K562 (cell line): ENCODE results near the gene COA7. TPM values are rescaled to one million over a fixed set of nuclear protein-coding genes. Genes with fewer than 3 reads are reported as not detected.
A peak's percentile ranks its signal among the peaks of the same experiment; 100 is the strongest.

Experiments used
- ATAC-seq: fragments of 200-7000 bp; cut with Tn5 transposase; 3 replicates; pipeline ENCODE4 v1.9.1; 2020; ENCODE audit warnings: moderate library complexity
- BruUV-seq: library from RNA; stranded (reverse); fragments of 400-500 nt; replicated peaks from 2 replicates; lab custom pipeline; 2021; lab: Mats Ljungman, UMichigan
- CTCF ChIA-PET: fragments of 300-600 bp; formaldehyde crosslinking; extraction: SDS; loops from one replicate; lab custom pipeline; 2021; ENCODE audit warnings: low intra/inter-chr PET ratio; lab: Yijun Ruan, JAX
- POLR2A ChIA-PET: fragments of 300-600, 350-650 bp; sonication (Branson Sonifier 250); formaldehyde crosslinking; extraction: SDS; loops from one replicate; lab custom pipeline; 2021; ENCODE audit warnings: antibody characterized with exemption, inconsistent platforms; lab: Yijun Ruan, JAX
- DNase-seq, 4 experiments: peaks; one replicate each; pipeline versions ENCODE4 v3.0.0 to v3.0.0-alpha.2; 2011 to 2018; ENCODE audit warnings: low spot score in 3 of 4, mixed read lengths in 3 of 4; ENCODE audit errors: extremely low read depth in 1 of 4
- FAIRE-seq: peaks from 2 replicates; lab custom pipeline; 2011; peaks lifted over from hg19 to GRCh38; lab: Jason Lieb, UNC
- H2AFZ ChIP-seq: 2 replicates; pipeline ENCODE4 v1.6.0; 2011; ENCODE audit warnings: low read depth, low read length, control low read depth, inconsistent platforms
- H3K27ac ChIP-seq: fragments of 200-600 bp; 3 replicates; pipeline ENCODE4 v1.8.0; 2011; ENCODE audit warnings: low read depth, mild to moderate bottlenecking, control low read depth, inconsistent platforms, low read length, moderate library complexity, mixed read lengths; ENCODE audit errors: extremely low read depth
- H3K27me3 ChIP-seq, 2 experiments: fragments of 300-600 bp in 1 of 2; 2 replicates in 1 of 2; 3 replicates in 1 of 2; pipeline versions ENCODE4 v1.6.0 to v1.8.0; 2011; ENCODE audit warnings: inconsistent platforms in 2 of 2, low read length in 2 of 2, mild to moderate bottlenecking in 1 of 2, mixed read lengths in 1 of 2, moderate library complexity in 1 of 2; ENCODE audit not compliant: control insufficient read depth in 2 of 2, insufficient read depth in 2 of 2
- H3K36me3 ChIP-seq: fragments of 300-600 bp; 3 replicates; pipeline ENCODE4 v1.8.0; 2011; ENCODE audit warnings: mild to moderate bottlenecking, low read length, inconsistent platforms; ENCODE audit not compliant: control insufficient read depth, insufficient read depth
- H3K4me1 ChIP-seq, 2 experiments: fragments of 200-600 bp in 1 of 2; replicated peaks in 1 of 2; 2 replicates in 1 of 2; 3 replicates in 1 of 2; pipeline versions ENCODE4 v1.5.1 to v1.8.0; 2011; ENCODE audit warnings: inconsistent platforms in 2 of 2, low read length in 2 of 2, mild to moderate bottlenecking in 1 of 2, mixed read lengths in 1 of 2, moderate library complexity in 1 of 2; ENCODE audit not compliant: control insufficient read depth in 2 of 2, insufficient read depth in 2 of 2
- H3K4me2 ChIP-seq: 2 replicates; pipeline ENCODE4 v1.6.1; 2011; ENCODE audit warnings: low read length, control low read depth, inconsistent platforms, mixed read lengths; ENCODE audit not compliant: insufficient read depth
- H3K4me3 ChIP-seq: fragments of 200-600 bp; sonication (generic), shearing (Covaris generic); 2 replicates; pipeline ENCODE4 v1.5.1; 2016; ENCODE audit warnings: control low read depth, inconsistent platforms
- H3K79me2 ChIP-seq: fragments of 200-600 bp; 3 replicates; pipeline ENCODE4 v1.8.0; 2011; ENCODE audit warnings: low read length, inconsistent platforms; ENCODE audit not compliant: control insufficient read depth, insufficient read depth
- H3K9ac ChIP-seq, 2 experiments: 2 replicates each; pipeline versions ENCODE4 v1.6.0 to v1.6.1; 2011; ENCODE audit warnings: low read depth in 2 of 2, low read length in 2 of 2, control low read depth in 1 of 2, inconsistent platforms in 1 of 2, mild to moderate bottlenecking in 1 of 2, mixed read lengths in 1 of 2; ENCODE audit not compliant: insufficient read depth in 1 of 2
- H3K9me1 ChIP-seq: one replicate; pipeline ENCODE4 v1.6.0; 2011; ENCODE audit warnings: inconsistent platforms, mild to moderate bottlenecking, low read length, moderate library complexity; ENCODE audit not compliant: control insufficient read depth, insufficient read depth
- H3K9me3 ChIP-seq: replicated peaks from 2 replicates; pipeline ENCODE4 v1.5.1; 2011; ENCODE audit warnings: low read depth, low read length, inconsistent platforms; ENCODE audit not compliant: control insufficient read depth, insufficient read depth
- H4K20me1 ChIP-seq: replicated peaks from 2 replicates; pipeline ENCODE4 v1.6.1; 2011; ENCODE audit warnings: low read length, inconsistent platforms, mixed read lengths; ENCODE audit not compliant: control insufficient read depth, insufficient read depth
- ATF2 ChIP-seq: sonication (generic); formaldehyde crosslinking; IDR thresholded peaks from 2 replicates; pipeline ENCODE4 v1.8.1; 2022; ENCODE audit warnings: missing genetic modification reagents
- CCAR2 ChIP-seq: fragments of 200-400 bp; formaldehyde crosslinking; IDR thresholded peaks from 2 replicates; pipeline ENCODE4 v1.6.1; 2017; ENCODE audit warnings: mild to moderate bottlenecking, low read depth, low read length
- CEBPB ChIP-seq: fragments of 450-650 bp; IDR thresholded peaks from 2 replicates; pipeline ENCODE4 v1.6.1; 2016; ENCODE audit warnings: missing genetic modification characterization, missing compliant biosample characterization
- DPF2 ChIP-seq: fragments of 450-650 bp; IDR thresholded peaks from 2 replicates; pipeline ENCODE4 v1.6.1; 2016
- E2F6 ChIP-seq, 2 experiments: IDR thresholded peaks; 2 replicates each; pipeline ENCODE4 v1.6.1; 2011; ENCODE audit warnings: borderline replicate concordance in 1 of 2, control low read depth in 1 of 2, low read depth in 1 of 2, low read length in 1 of 2, mild to moderate bottlenecking in 1 of 2, mixed read lengths in 1 of 2, moderate library complexity in 1 of 2; ENCODE audit not compliant: insufficient read depth in 1 of 2, insufficient read length in 1 of 2, poor library complexity in 1 of 2, severe bottlenecking in 1 of 2; ENCODE audit errors: extremely low read depth in 1 of 2
- HDAC8 ChIP-seq: fragments of 450-650 bp; IDR thresholded peaks from 2 replicates; pipeline ENCODE4 v1.6.1; 2016; ENCODE audit warnings: mild to moderate bottlenecking, missing genetic modification characterization, moderate library complexity, missing compliant biosample characterization
- HES1 ChIP-seq: fragments of 450-650 bp; IDR thresholded peaks from 2 replicates; pipeline ENCODE4 v1.6.1; 2016; ENCODE audit warnings: low read depth, mild to moderate bottlenecking, moderate library complexity
- MCM7 ChIP-seq, 2 experiments: fragments of 450-650 bp; IDR thresholded peaks; 2 replicates each; pipeline ENCODE4 v1.6.1; 2016 to 2018
- PHB ChIP-seq: fragments of 250-450 bp; sonication (Bioruptor Pico); IDR thresholded peaks from 2 replicates; pipeline ENCODE4 v1.5.0; 2021
- RBM25 ChIP-seq: fragments of 200-400 bp; formaldehyde crosslinking; IDR thresholded peaks from 2 replicates; pipeline ENCODE4 v1.6.1; 2018; ENCODE audit warnings: low read length, low read depth, moderate library complexity; ENCODE audit not compliant: severe bottlenecking
- TCF3 ChIP-seq: sonication (generic); formaldehyde crosslinking; IDR thresholded peaks from 2 replicates; pipeline ENCODE4 v1.4.0; 2020; ENCODE audit warnings: mild to moderate bottlenecking, missing genetic modification reagents
- TEAD4 ChIP-seq, 2 experiments: sonication (generic) in 1 of 2; formaldehyde crosslinking in 1 of 2; IDR thresholded peaks; 2 replicates each; pipeline versions ENCODE4 v1.6.1 to v1.8.0; 2012 to 2022; ENCODE audit warnings: borderline replicate concordance in 1 of 2, inconsistent platforms in 1 of 2, low read length in 1 of 2, mild to moderate bottlenecking in 1 of 2, missing genetic modification reagents in 1 of 2
- TRIM24 ChIP-seq, 2 experiments: fragments of 450-650 bp; IDR thresholded peaks; 2 replicates each; pipeline ENCODE4 v1.6.1; 2016
- ZMIZ1 ChIP-seq, 2 experiments: fragments of 150-350 bp in 1 of 2; IDR thresholded peaks; 2 replicates each; pipeline ENCODE4 v1.6.1; 2012 to 2016; ENCODE audit warnings: low read depth in 2 of 2, low read length in 2 of 2, mild to moderate bottlenecking in 1 of 2, moderate library complexity in 1 of 2
- WGBS: fragments of 100-300 bp; shearing (Covaris generic); methylation state at CpG from one replicate; pipeline ENCODE4 v1.1.6; 2016; ENCODE audit warnings: low coverage, mixed read lengths; ENCODE audit not compliant: insufficient coverage; ENCODE audit errors: missing lambda C conversion rate; 5-methylcytosine and 5-hydroxymethylcytosine counted together
- in situ Hi-C: fragments of 300-500 bp; cut with MboI; formaldehyde crosslinking; loops from 4 replicates; pipeline ENCODE4 v1.15.0; 2018; ENCODE audit warnings: inconsistent platforms, mixed read lengths
- intact Hi-C: fragments of 100-400 bp; cut with micrococcal nuclease; formaldehyde crosslinking; loops from 2 replicates; pipeline ENCODE4 v1.14.2; 2022
- polyA plus RNA-seq, 8 experiments: library from polyadenylated mRNA; depleted of rRNA in 4 of 8; stranded (reverse) in 5 of 8; unstranded in 3 of 8; fragments of >200 nt; fragmentation: Nextera tagmentation in 2 of 8; fragmentation: Illumina TruSeq in 1 of 8; extraction: Ambion mirVana in 2 of 8; extraction: Trizol in 1 of 8; gene quantifications; 2 replicates each; pipeline versions ENCODE4 v1.2.1 to v1.2.3, GENCODE V29; 2011 to 2014; ENCODE audit warnings: inconsistent platforms in 1 of 8, missing spikeins in 1 of 8
- total RNA-seq, 7 experiments: library from RNA; depleted of rRNA in 6 of 7; stranded (reverse); fragments of >200 nt in 6 of 7; fragmentation: Illumina TruSeq in 2 of 7; extraction: Trizol in 2 of 7; gene quantifications; 2 replicates each; pipeline versions ENCODE4 v1.2.1 to v1.2.3, GENCODE V29; 2011 to 2021; ENCODE audit warnings: low replicate concordance in 1 of 7

The COA7 gene
- total and polyA plus RNA-seq, 9 of the 15 experiments (the other 6 are each of a cell fraction or from before 2014, with no cell fraction given), result 19.4 to 82.8 (median 51.0) TPM

- in situ Hi-C loops, result loop anchor here (25.0 kb wide), 1 partner anchor 540 kb away; the partner anchor contains the start of gene ZFYVE9
- ChIA-PET CTCF (no interaction called here), POLR2A (interaction anchor here (0.6 to 1.2 kb wide), 3 partner anchors 10 to 263 kb away, joined by 3 to 4 read pairs (median 3); no protein-coding TSS in a partner anchor)
- TF ChIP-seq E2F6 (IDR thresholded peaks at IDR 0.05; ENCODE audit: borderline replicate concordance in 1 of 2, extremely low read depth in 1 of 2, insufficient read depth in 1 of 2, insufficient read length in 1 of 2, low read depth in 1 of 2, low read length in 1 of 2, poor library complexity in 1 of 2, severe bottlenecking in 1 of 2) (no peak), TCF3 (peak; percentile 39), DPF2 (peak; percentile 32; the same call in 1 of the 2 replicates), ATF2 (CRISPR knock-in tag) (no peak), HDAC8 (no peak), TRIM24 (IDR thresholded peaks at IDR 0.05) (peak in 1 of 2 experiments; percentile 21; a peak in 1 of 4 replicates), CCAR2 (no peak), PHB (CRISPR knock-in tag) (no peak), CEBPB (peak; percentile 86), ZMIZ1 (IDR thresholded peaks at IDR 0.05; ENCODE audit: low read depth in 2 of 2, low read length in 2 of 2) (no peak), RBM25 (peak; percentile 54), HES1 (no peak), MCM7 (IDR thresholded peaks at IDR 0.05) (no peak), TEAD4 (IDR thresholded peaks at IDR 0.05; ENCODE audit: low read length) (peak; percentile 42; the same call in 1 of the 2 replicates), TEAD4 (CRISPR knock-in tag; IDR thresholded peaks at IDR 0.05; ENCODE audit: borderline replicate concordance) (no peak)
These were observed 20.9 kb downstream of the COA7 start for GRCh38 chr1:52677076-52677806.

More at GRCh38 chr1:52677076-52677806, 20.9 kb downstream of the COA7 start:
- DNase-seq (no peak), ATAC-seq (no peak; the same call in 2 of the 3 replicates), FAIRE-seq (peak; percentile 60)
- Histone ChIP-seq H3K4me2 (no peak overlapping the region), H4K20me1 (no peaks in the 10 kb centered on the region), H3K4me1 (peaks cover 0 to 22% of the 10 kb centered on the region in 2 experiments; a peak in 4 of 5 replicates), H3K9me3 (no peaks in the 10 kb centered on the region), H3K79me2 (no peaks in the 10 kb centered on the region), H3K4me3 (no peak overlapping the region), H3K36me3 (no peaks in the 10 kb centered on the region), H3K9ac (no peak overlapping the region; a peak in 1 of 4 replicates), H3K27me3 (no peaks in the 10 kb centered on the region), H3K27ac (no peak overlapping the region), H3K9me1 (no peaks in the 10 kb centered on the region), H2AFZ (no peak overlapping the region)
- WGBS, result 23% methylated on average over 6 of the region's 6 CpGs
- BruUV-seq, result no TSS peak
- intact Hi-C loops, result no loop called here
